D721Med (cell line): ENCODE results near the gene ATE1.
"Not testable (repeated sequence)": the region's sequence is repeated elsewhere in the genome, so short reads cannot be mapped to it uniquely, and the experiment has no call there.

ENCODE experiments used
- DNase-seq: peaks from one replicate; pipeline ENCODE4 v3.0.0; 2011; ENCODE audit warnings: low spot score; ENCODE audit not compliant: insufficient read length
- FAIRE-seq: peaks from 2 replicates; lab custom pipeline; 2011; peaks lifted over from hg19 to GRCh38; lab: Jason Lieb, UNC
- TF ChIP-seq, protein P1 (sequence below): IDR thresholded peaks from 2 replicates; pipeline ENCODE4 v1.5.1; 2012; ENCODE audit warnings: mild to moderate bottlenecking, control low read depth; ENCODE audit not compliant: insufficient read depth; ENCODE audit errors: missing control alignments

The ATE1 gene

DNA sequence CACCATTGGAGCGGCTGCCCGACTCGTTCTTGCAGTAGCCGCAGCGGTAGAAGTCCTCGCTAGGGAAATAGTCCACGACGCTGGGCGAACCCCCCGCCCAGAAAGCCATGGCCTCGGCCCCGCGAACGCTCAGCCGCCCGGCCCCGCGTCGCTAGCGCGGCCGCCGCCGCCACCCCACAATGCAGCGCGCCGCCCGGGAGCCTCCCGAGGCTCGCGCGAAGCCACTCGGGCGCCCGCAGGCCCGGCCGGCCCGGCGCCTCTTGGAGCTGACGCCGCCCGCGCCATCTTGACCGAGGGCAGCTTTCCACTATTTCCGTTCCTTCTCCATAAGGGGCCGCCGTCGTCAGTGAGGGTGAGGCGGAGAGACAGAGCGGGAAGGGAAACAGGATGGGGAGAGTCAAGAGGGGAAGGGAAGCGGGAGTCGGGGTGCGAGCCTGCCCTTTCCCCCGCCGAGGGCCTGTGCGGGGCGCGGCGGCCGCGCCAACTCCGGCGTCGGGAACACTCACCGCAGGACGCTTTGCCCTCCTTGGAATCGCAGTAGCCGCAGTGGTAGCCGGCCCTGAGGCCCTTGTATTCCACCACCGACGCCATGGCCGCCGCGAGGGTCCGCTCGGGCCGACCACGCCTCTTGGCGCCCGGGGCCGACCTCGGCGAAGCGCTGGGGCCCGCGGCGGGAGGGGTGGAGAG is at the start of gene ATE1:
Gene ATE1 (minus strand): TSS at position 191 of the 687 bp plus-strand sequence. CDS start 82 bp downstream, at position 109.
- TF ChIP-seq, protein P1, sequence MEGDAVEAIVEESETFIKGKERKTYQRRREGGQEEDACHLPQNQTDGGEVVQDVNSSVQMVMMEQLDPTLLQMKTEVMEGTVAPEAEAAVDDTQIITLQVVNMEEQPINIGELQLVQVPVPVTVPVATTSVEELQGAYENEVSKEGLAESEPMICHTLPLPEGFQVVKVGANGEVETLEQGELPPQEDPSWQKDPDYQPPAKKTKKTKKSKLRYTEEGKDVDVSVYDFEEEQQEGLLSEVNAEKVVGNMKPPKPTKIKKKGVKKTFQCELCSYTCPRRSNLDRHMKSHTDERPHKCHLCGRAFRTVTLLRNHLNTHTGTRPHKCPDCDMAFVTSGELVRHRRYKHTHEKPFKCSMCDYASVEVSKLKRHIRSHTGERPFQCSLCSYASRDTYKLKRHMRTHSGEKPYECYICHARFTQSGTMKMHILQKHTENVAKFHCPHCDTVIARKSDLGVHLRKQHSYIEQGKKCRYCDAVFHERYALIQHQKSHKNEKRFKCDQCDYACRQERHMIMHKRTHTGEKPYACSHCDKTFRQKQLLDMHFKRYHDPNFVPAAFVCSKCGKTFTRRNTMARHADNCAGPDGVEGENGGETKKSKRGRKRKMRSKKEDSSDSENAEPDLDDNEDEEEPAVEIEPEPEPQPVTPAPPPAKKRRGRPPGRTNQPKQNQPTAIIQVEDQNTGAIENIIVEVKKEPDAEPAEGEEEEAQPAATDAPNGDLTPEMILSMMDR = no peak
- DNase-seq = peak; percentile 23
- FAIRE-seq = no peak

GRCh38 chr10:121976607-121977006 is 48.8 kb upstream of the ATE1 start:
- no peak for FAIRE-seq
- TF ChIP-seq, protein P1 = no peak
- no peak for DNase-seq

- no peak for FAIRE-seq
- TF ChIP-seq, protein P1 = no peak
- peak; percentile 58 for DNase-seq
Measured at GRCh38 chr10:121975295-121976086, 47.7 kb upstream of the ATE1 start.

DNA sequence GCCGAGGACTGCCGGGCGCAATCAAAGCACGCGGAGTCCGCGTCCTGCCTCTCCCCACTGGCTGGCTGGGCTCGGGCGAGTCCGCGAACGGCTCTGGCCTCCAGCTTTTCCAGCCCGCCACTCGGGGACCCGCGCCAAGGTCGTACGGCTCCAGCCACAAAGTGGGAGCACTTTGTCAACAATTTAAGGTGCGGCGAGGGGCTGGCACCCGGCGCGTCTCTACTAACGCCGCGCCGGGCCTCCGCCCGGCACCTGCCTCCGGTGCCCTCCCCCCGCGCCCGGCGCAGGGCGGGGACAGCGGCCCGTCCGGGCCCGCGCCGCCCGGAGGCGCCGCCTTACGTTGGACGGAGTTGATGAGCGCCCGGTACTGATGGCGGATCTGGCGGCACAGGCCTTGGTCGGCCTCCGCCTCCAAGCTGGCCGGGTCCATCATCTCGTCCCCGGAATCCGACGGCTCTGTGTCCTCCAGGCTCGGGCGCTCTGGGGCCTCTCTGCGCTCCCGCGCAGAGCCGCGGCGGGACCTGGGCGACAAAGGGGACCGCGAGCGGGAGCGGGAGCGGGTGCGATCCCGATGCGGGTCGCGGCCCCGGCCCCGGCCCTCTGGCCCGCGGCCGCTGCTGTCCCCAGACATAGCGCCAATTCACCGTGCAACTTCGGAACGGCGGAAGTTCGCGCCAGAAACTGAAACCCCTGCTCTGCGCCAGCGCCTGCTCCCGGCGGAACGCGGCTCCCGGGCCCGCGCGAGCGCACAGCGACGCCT is 46.9 kb upstream of the ATE1 start, which contains the start of gene NSMCE4A:
Gene NSMCE4A (minus strand): TSS at position 683 of the 760 bp plus-strand sequence. CDS start 52 bp downstream, at position 631.
- TF ChIP-seq, protein P1 = peak; percentile 44
- FAIRE-seq (no peak), DNase-seq (no peak)

DNA sequence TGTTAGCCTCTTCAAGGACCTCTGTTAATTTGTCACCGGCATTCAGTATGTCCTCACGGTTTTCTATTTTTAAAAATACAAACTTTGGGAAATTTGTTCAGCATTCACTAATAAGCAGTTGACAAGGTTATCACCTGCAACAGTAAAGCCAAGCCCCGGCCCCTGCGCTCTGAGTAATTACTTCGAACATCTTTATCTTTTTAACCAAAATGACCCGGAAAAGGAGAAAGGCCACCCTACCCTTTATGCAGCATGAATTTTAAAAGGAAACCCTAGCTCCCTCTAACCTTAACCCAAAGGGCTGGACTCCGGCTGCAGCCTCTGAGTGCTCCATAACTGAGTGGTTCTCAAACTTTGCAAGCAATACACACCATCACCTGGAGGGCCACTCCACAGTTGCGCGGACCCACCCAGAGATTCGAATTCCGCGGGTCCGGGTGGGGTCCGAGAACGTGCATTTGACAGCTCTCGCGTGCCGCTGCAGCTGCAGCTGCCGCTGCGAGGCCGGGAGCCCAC is 46.2 kb upstream of the ATE1 start:
- DNase-seq = no peak
- TF ChIP-seq, protein P1 = no peak
- FAIRE-seq = no peak

GRCh38 chr10:121969086-121969485 is 41.3 kb upstream of the ATE1 start:
- not testable (repeated sequence) for FAIRE-seq, DNase-seq

- FAIRE-seq = no peak
- no peak for DNase-seq
- TF ChIP-seq, protein P1 = no peak
Measured at GRCh38 chr10:121965996-121966395, 38.2 kb upstream of the ATE1 start.
